OCI-LY1 (cell line): Measurements from ENCODE around the gene CASQ1.

ENCODE experiments used
- H2AFZ ChIP-seq: fragments of 200-600 bp; sonication (generic), shearing (Covaris generic); 2 replicates; pipeline ENCODE4 v1.6.0; 2014; ENCODE audit warnings: antibody characterized with exemption, mild to moderate bottlenecking, low read length
- H3F3A ChIP-seq: fragments of 200-600 bp; sonication (generic), shearing (Covaris generic); 2 replicates; pipeline ENCODE4 v1.6.0; 2014; ENCODE audit warnings: mild to moderate bottlenecking, antibody characterized with exemption, low read length, moderate library complexity; ENCODE audit not compliant: insufficient read depth
- H3K27ac ChIP-seq: fragments of 200-600 bp; sonication (generic); 2 replicates; pipeline ENCODE4 v1.5.1; 2014; ENCODE audit warnings: low read length, mixed run types, mild to moderate bottlenecking, low read depth; ENCODE audit not compliant: poor library complexity, severe bottlenecking
- H3K27me3 ChIP-seq: fragments of 200-600 bp; sonication (generic); 2 replicates; pipeline ENCODE4 v1.6.0; 2014; ENCODE audit warnings: antibody characterized with exemption, mild to moderate bottlenecking, low read length, moderate library complexity; ENCODE audit not compliant: insufficient read depth
- H3K36me3 ChIP-seq: fragments of 200-600 bp; sonication (generic); 2 replicates; pipeline ENCODE4 v1.6.1; 2014; ENCODE audit warnings: mild to moderate bottlenecking, antibody characterized with exemption, low read length, moderate library complexity, mixed read lengths; ENCODE audit not compliant: insufficient read depth
- H3K4me1 ChIP-seq: fragments of 200-600 bp; sonication (generic); 2 replicates; pipeline ENCODE4 v1.5.1; 2014; ENCODE audit warnings: mild to moderate bottlenecking, low read length, moderate library complexity; ENCODE audit not compliant: insufficient read depth, severe bottlenecking
- H3K4me2 ChIP-seq: fragments of 200-600 bp; sonication (generic), shearing (Covaris generic); 2 replicates; pipeline ENCODE4 v1.6.1; 2014; ENCODE audit warnings: low read length
- H3K4me3 ChIP-seq: fragments of 200-600 bp; sonication (generic); 2 replicates; pipeline ENCODE4 v1.5.1; 2014; ENCODE audit warnings: low read length, low read depth, mild to moderate bottlenecking, mixed read lengths; ENCODE audit not compliant: poor library complexity, severe bottlenecking
- H3K79me2 ChIP-seq: fragments of 200-600 bp; shearing (Covaris generic); 2 replicates; pipeline ENCODE4 v1.6.1; 2016; ENCODE audit warnings: mixed run types, low read length, mixed read lengths; ENCODE audit not compliant: insufficient read depth
- H3K9ac ChIP-seq: fragments of 200-600 bp; sonication (generic), shearing (Covaris generic); 2 replicates; pipeline ENCODE4 v1.6.1; 2014; ENCODE audit warnings: mild to moderate bottlenecking, low read length, mixed read lengths
- H3K9me2 ChIP-seq: fragments of 200-600 bp; sonication (generic), shearing (Covaris generic); 2 replicates; pipeline ENCODE4 v1.6.1; 2014; ENCODE audit warnings: low read depth, mild to moderate bottlenecking, low read length, mixed read lengths
- H3K9me3 ChIP-seq: fragments of 200-600 bp; shearing (Covaris generic); 2 replicates; pipeline ENCODE4 v1.6.1; 2014; ENCODE audit warnings: low read length, mixed read lengths
- H4K20me1 ChIP-seq: fragments of 200-600 bp; sonication (generic), shearing (Covaris generic); 2 replicates; pipeline ENCODE4 v1.6.0; 2016; ENCODE audit warnings: mild to moderate bottlenecking, low read length; ENCODE audit not compliant: insufficient read depth
- CTCF ChIP-seq: fragments of 200-600 bp; sonication (generic), shearing (Covaris generic); IDR thresholded peaks from 2 replicates; pipeline ENCODE4 v1.5.1; 2017; ENCODE audit warnings: mild to moderate bottlenecking, antibody characterized with exemption, low read length, moderate library complexity, mixed read lengths
- EZH2 ChIP-seq: fragments of 200-600 bp; sonication (generic), shearing (Covaris generic); IDR thresholded peaks from 2 replicates; pipeline ENCODE4 v1.8.0; 2017; ENCODE audit warnings: borderline replicate concordance, mixed run types, mild to moderate bottlenecking, antibody characterized with exemption, low read length, moderate library complexity, mixed read lengths

Gene CASQ1

DNA sequence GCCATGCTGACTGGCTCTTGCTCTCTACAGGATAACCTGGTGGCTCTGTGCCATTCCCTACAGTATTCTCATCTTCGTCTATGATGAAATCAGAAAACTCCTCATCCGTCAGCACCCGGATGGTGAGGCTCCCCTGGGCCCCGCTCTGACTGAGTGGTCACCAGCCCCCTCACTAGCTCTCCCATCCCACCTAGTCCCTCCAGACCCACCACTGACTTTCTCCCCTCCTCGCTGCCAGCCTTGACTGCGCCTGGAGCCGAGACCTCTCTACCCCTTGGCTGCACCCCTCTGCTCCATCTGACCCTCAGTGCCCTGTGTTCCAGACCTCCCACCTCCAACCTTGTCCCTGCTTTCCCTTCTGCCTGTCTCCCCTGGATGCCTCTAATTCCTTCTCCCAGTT is 4.1 kb upstream of the CASQ1 start:
- no peak overlapping the region for H3K9ac ChIP-seq
- H3K4me1 ChIP-seq, result no peaks in the 10 kb centered on the region
- no peak overlapping the region for H3K4me3 ChIP-seq
- no peak overlapping the region for H2AFZ ChIP-seq
- no peak overlapping the region for H3K27ac ChIP-seq
- no peak for TF ChIP-seq EZH2
- no peak for TF ChIP-seq CTCF
- H4K20me1 ChIP-seq, result no peaks in the 10 kb centered on the region
- no peak overlapping the region for H3K4me2 ChIP-seq
- no peaks in the 10 kb centered on the region for H3K9me3 ChIP-seq
- no peaks in the 10 kb centered on the region for H3F3A ChIP-seq
- no peaks in the 10 kb centered on the region for H3K9me2 ChIP-seq
- no peaks in the 10 kb centered on the region for H3K27me3 ChIP-seq
- H3K36me3 ChIP-seq, result no peaks in the 10 kb centered on the region
- no peaks in the 10 kb centered on the region for H3K79me2 ChIP-seq

- no peak overlapping the region for H3K4me3 ChIP-seq
- no peaks in the 10 kb centered on the region for H3K27me3 ChIP-seq
- no peaks in the 10 kb centered on the region for H3K4me1 ChIP-seq
- no peak overlapping the region for H3K27ac ChIP-seq
- no peak overlapping the region for H3K9ac ChIP-seq
- no peaks in the 10 kb centered on the region for H3K9me3 ChIP-seq
- no peaks in the 10 kb centered on the region for H3K36me3 ChIP-seq
- H3F3A ChIP-seq, result no peaks in the 10 kb centered on the region
- no peaks in the 10 kb centered on the region for H3K79me2 ChIP-seq
- no peaks in the 10 kb centered on the region for H3K9me2 ChIP-seq
- TF ChIP-seq EZH2 (no peak), CTCF (no peak)
- no peaks in the 10 kb centered on the region for H4K20me1 ChIP-seq
- no peak overlapping the region for H2AFZ ChIP-seq
- no peak overlapping the region for H3K4me2 ChIP-seq
Measured at GRCh38 chr1:160186729-160187128, 3.6 kb upstream of the CASQ1 start.

DNA sequence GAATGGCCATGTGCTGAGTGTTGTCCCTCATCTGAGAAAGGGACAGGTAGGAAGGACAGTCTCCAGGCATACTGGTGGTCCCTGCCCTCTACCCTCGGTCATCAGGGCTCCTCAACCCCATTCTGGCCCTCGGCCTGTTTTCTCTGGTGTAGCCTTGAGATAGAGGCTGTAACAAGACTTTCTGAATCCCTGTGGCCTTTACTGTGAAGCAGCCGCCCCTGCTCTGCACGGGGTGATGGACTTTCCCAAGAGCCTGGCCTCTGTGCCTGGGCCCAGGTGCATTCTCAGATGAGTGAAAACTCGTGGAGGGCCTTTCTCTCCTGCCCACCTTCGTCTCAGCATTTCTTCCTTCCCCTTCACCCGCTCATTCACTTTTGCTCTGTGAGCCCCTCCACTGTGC is 3.0 kb upstream of the CASQ1 start:
- Histone ChIP-seq H3K27me3 (no peaks in the 10 kb centered on the region), H3K4me1 (no peaks in the 10 kb centered on the region), H3K9ac (no peak overlapping the region), H4K20me1 (no peaks in the 10 kb centered on the region), H3K9me3 (no peaks in the 10 kb centered on the region), H3K79me2 (no peaks in the 10 kb centered on the region), H3K9me2 (no peaks in the 10 kb centered on the region), H3K4me2 (no peak overlapping the region), H3K36me3 (no peaks in the 10 kb centered on the region), H3F3A (no peaks in the 10 kb centered on the region), H3K27ac (no peak overlapping the region), H2AFZ (no peak overlapping the region), H3K4me3 (no peak overlapping the region)
- TF ChIP-seq EZH2, result no peak
- TF ChIP-seq CTCF, result no peak
